C4-2B (cell line): ENCODE measurements around the gene TLDC2.

Experiments
- ZFX ChIP-seq: fragments of 450-650 bp; IDR thresholded peaks from 2 replicates; pipeline ENCODE4 v1.6.1; 2017
- TF ChIP-seq, protein P1 (sequence below): fragments of 450-650 bp; conservative IDR thresholded peaks from 2 replicates; pipeline ENCODE4 v1.5.1; 2017; ENCODE audit warnings: mild to moderate bottlenecking

DNA sequence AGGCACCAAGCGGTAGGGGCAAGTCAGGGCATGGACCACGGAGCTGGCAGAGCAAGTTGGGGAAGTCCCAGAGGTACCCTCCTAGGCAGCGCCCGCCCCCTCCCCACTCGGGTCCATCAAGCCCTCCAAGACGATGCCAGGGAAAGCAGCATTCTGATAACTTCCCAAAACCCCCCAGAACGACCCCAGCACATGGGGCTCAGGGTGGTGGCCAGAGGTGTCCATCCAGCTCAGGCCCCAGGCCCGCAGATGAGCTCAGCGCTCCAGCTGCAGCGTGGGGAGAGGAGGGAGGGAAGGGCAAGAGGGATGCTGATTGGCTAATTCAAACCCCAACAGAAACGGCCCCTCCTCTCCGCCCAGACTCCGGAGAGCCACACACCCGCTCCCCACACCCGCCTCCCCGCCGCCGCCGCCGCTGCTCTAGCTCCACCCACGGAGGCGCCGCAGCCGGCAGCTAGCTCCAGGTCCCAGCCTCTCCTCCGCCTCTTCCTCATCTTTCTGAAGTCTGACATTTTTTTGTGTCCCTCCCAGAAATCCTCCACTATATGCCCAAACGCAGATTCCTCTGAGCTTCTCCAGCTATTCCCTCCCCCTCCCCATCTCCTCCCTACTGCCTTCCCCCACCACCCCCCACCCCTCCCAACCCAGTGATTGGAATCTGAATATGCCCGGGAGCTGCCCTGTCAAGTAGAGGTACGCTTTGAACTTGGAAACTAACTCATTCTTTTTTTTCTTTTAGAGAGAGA is 40.3 kb upstream of the TLDC2 start:
- TF ChIP-seq, protein P1, sequence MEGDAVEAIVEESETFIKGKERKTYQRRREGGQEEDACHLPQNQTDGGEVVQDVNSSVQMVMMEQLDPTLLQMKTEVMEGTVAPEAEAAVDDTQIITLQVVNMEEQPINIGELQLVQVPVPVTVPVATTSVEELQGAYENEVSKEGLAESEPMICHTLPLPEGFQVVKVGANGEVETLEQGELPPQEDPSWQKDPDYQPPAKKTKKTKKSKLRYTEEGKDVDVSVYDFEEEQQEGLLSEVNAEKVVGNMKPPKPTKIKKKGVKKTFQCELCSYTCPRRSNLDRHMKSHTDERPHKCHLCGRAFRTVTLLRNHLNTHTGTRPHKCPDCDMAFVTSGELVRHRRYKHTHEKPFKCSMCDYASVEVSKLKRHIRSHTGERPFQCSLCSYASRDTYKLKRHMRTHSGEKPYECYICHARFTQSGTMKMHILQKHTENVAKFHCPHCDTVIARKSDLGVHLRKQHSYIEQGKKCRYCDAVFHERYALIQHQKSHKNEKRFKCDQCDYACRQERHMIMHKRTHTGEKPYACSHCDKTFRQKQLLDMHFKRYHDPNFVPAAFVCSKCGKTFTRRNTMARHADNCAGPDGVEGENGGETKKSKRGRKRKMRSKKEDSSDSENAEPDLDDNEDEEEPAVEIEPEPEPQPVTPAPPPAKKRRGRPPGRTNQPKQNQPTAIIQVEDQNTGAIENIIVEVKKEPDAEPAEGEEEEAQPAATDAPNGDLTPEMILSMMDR: no peak
- no peak for TF ChIP-seq ZFX
